Hematopoietic multipotent progenitor cell treated with erythropoietin and hydrocortisone succinate and interleukin-3 and kit ligand, for 8 days (in vitro differentiated cells): ENCODE measurements around the gene PTPN7.
"Not testable (repeated sequence)": the region's sequence is repeated elsewhere in the genome, so short reads cannot be mapped to it uniquely, and the experiment has no call there.

ENCODE experiments used
- DNase-seq: peaks from one replicate; pipeline ENCODE4 v3.0.0-alpha.2; 2015

PTPN7 gene

DNA sequence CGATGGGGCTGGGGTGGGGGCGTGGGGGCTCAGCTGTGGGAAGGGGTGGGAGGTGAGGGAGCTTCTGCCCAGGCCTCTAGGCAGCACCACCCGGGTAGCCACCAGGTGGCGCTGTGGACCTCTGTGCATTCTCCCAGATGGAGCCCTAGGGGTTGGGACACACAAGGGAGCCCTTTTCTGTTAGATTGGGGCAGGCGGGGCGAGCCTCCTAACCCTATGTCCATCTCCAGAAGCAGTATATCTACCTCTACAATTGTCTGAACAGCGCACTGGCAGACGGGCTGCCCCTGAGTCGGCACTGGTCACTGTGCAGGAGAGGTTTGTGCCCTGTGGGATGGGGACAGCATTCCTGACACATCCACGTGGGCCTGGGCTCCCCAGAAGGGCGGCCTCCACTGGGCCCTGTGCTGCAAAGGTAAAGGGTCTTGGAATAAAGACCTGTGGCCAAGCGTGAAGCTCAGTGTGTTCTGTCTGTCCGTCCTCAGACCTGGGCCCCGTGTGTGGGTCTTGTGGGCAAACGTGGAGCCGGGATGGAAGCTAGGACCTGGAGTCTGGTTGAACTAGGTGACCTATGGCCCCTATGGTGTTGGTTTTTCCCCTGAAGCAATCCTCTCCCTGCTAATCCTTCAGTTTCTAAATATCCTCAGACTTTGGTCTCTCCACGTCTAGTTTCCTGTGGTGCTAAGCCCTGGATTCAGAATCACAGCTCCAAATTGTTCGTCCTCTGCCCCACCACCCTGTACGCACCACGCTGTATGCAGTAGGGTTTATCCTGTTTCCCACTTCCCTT lies 28.8 kb upstream of the PTPN7 start:
- DNase-seq: peak; percentile 68

DNA sequence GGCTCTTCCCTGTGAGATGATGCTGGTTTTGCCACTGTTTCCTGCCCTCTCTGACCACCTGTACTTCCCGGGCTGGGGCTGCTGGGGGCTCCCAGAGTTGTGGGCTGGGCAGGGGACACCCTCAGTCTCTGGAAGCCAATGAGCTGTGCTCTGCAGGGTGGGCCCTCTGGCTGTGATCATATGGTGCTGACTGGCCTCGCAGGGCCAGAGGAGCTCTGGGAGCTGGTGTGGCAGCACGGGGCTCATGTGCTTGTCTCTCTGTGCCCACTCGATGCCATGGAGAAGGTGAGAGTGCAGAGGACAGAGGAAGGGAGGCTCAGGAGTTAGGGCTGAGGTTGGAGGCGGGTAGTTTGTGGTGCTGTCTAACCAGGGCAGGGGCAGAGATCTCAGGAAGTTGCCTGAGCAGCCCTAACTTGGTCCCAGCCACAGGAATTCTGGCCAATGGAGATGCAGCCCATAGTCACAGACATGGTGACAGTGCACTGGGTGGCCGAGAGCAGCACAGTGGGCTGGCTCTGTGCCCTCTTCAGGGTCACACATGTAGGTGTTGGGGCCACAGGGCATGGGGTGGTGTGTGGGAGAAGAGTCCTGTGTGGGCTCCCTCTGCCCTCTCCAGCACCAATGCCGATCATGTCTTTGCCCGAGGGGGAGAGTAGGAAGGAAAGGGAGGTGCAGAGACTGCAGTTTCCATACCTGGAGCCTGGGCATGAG lies 27.4 kb upstream of the PTPN7 start:
- no peak for DNase-seq

DNA sequence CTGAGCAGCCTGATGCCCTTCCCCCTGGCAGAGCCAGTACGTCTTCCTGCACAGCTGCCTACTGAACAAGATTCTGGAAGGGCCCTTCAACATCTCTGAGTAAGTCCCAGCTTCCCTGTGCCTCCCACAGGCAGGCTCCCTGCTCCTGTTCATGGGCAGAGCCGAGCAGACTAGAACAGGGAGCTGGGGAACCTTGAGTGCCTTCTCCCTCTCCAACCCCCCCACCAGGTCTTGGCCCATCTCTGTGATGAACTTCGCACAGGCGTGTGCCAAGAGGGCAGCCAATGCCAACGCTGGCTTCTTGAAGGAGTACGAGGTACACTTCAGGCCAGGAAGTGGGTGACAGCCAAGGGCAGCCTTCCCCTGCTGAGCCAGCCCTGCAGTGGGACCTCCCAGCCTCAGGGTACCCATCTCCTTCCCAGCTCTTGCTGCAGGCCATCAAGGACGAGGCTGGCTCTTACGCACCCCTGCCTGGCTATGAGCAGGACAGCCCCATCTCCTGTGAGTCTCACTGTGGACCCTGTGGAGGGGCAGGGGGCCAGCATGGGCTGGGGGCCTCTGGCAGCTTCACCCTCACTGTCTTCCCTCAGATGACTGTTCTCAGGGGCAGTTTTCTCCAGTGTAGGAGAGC lies 26.8 kb upstream of the PTPN7 start:
- DNase-seq: no peak

GRCh38 chr1:202186327-202186726 lies 25.9 kb upstream of the PTPN7 start:
- no peak for DNase-seq

DNA sequence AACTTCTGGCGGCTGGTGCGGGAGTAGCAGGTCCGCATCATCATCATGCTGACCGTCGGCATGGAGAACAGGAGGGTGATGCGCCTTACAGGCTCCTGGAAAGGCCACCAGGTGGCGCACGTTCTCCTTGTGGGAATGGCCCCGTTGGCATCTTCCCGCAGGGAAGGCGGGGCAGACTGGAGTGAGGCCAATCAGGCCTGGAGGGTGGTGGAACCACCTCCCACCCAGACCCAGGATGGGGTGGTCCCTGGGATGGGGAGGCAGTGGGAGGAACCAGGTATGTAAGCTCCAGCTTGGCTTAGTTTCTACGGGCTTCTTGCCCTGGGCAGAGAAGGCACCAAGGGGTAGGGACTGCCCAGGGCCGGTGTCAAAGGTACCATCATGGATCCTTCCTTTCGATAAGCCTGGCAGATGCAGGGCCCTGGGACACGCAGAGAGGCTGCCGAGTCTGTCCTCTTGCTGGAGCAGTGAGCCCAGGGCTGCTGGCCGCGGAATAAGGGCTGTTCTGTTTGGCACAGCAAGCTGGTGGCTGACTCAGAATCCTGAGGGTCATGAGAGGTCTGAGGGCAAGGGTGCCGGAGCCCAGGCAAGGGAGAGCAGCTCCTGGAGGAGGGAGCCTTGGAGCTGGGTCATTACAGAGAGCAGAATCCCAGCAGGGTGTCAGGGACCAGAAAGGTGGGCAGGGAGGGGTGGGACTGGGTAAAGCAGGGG lies 24.5 kb upstream of the PTPN7 start:
- DNase-seq: peak; percentile 88

GRCh38 chr1:202182040-202182877 lies 21.9 kb upstream of the PTPN7 start:
- DNase-seq: no peak

GRCh38 chr1:202181586-202181985 lies 21.2 kb upstream of the PTPN7 start:
- no peak for DNase-seq

- not testable (repeated sequence) for DNase-seq
Observed at GRCh38 chr1:202180751-202181139, 20.3 kb upstream of the PTPN7 start.

- no peak for DNase-seq
Observed at GRCh38 chr1:202179828-202180750, 19.7 kb upstream of the PTPN7 start.

DNA sequence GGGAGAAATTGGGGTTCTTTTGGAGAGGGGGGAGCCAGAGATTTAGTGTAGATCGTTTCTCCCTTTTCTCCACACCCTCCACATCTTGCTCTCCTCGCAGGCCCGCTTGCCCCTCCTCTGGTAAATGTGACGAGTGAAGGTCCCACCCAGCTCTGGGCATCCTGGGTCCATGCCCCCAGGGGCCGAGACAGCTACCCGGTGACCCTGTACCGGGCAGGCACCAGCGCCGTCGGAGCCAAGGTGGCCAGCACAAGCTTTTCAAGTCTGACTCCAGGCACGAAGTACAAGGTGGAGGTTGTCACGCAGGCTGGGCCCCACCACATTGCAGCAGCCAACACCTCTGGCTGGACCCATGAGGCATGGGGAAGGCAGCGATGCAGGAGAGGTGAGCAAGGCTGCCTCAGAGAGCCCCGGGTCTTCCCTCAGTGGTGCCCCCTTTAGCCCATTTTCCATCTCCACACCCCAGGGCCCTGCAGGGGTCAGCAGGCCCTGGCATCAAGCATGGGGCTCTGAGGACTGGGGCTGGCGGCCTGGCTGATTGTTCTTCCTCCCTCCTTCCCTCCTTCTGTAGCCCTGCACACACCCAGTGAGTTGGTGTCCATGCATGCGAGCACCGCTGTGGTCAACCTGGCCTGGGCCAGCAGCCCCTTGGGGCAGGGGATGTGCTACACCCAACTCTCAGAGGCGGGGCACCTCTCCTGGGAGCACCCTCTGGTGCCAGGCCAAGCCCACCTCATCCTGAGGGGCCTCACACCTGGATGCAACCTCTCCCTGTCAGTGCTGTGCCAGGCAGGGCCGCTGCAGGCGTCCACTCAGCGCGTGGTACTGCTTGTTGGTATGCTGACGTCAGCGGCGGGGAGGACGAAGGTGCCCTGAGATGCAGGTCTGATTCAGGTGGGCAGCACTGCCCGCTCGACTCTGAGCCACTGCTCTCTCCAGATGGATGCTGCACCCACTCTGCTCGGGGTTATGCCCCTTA lies 16.8 kb upstream of the PTPN7 start:
- no peak for DNase-seq

GRCh38 chr1:202173993-202174392 lies 13.6 kb upstream of the PTPN7 start:
- no peak for DNase-seq

- no peak for DNase-seq
Observed at GRCh38 chr1:202172015-202172355, 11.6 kb upstream of the PTPN7 start.

DNA sequence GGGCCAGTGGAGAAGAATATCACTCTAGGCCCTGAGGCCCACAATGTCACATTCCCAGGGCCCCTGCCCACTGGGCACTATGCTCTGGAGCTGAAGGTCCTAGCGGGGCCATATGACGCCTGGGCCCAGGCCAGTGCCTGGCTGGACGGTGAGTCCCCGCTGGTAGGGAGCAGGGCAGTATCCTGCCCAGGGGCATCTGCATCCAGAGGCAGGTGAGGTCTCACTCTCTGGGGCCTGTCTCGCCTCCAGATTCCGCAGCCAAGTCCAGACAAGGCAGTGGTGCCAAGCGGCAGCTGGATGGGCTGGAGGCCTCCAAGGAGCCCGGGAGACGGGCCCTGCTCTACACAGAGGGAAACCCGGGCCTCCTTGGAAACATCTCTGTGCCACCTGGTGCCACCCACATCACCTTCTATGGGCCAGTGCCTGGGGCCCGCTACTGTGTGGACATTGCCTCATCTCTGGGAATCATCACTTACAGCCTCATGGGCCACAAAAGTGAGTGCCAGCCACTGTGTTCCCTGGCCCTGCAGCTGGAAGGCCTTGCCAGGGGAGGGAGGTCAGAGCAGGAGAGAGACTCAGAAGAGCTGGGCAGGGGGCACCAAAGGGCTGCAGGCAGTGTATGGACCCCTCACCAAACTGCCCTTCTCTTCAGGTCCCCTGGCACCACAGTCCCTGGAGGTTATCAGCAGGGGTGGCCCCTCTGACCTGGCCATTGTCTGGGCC lies 11.1 kb upstream of the PTPN7 start:
- no peak for DNase-seq

- DNase-seq: no peak
Observed at GRCh38 chr1:202170726-202171125, 10.3 kb upstream of the PTPN7 start.

DNA sequence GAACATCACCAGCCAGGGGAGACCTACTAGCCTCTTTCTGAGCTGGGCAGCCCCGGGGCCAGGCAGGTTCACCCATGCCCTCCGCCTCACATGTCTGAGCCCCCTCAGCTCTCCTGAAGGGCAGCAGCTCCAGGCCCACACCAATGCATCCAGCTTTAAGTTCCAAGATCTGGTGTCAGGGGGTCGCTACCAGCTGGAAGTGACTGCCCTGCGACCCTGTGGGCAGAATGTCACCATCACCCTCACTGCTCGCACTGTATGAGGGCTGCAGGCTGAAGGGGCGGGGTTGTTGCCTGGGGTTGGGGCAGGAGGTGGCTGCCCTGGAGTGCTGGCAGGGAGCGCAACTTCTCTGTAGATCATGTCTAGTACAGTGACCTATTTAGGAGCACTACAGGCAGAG lies 8.5 kb upstream of the PTPN7 start:
- no peak for DNase-seq

DNA sequence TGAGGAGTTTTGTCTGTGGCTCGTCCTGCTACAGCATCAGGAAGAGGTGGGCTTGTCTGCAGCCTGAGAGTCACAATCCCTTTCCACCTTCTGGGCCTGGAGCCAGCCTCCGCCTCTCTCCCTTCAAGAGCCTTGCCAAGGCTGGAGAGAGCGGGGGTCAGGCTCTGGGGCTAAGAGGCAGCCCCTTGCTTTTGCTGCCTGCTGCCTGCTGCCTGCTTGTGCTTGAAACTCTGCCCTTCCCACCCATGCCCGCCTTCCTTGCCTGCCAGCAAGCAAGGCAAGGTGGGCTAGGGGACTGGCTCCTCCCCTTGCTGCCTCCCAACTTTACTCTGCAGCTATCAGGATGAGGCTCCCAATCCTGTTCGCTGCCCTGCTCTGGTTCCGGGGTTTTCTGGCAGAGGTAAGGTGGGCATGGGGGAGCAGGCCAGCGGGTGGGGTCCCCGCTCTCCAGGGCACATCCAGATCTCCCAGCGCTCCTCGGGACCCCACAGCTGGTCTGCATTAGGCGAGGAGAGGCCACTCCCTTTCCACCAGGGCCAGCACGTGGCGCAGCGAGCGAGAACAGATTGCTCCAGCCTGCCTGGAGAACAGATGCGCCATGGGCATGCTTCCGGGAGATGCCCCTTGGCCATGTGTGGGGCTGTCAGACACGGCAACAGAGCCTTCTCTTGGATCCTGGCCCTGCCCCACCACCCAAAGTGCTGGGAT lies 7.5 kb upstream of the PTPN7 start:
- peak; percentile 27 for DNase-seq

GRCh38 chr1:202167054-202167453 lies 6.7 kb upstream of the PTPN7 start:
- peak; percentile 7 for DNase-seq

DNA sequence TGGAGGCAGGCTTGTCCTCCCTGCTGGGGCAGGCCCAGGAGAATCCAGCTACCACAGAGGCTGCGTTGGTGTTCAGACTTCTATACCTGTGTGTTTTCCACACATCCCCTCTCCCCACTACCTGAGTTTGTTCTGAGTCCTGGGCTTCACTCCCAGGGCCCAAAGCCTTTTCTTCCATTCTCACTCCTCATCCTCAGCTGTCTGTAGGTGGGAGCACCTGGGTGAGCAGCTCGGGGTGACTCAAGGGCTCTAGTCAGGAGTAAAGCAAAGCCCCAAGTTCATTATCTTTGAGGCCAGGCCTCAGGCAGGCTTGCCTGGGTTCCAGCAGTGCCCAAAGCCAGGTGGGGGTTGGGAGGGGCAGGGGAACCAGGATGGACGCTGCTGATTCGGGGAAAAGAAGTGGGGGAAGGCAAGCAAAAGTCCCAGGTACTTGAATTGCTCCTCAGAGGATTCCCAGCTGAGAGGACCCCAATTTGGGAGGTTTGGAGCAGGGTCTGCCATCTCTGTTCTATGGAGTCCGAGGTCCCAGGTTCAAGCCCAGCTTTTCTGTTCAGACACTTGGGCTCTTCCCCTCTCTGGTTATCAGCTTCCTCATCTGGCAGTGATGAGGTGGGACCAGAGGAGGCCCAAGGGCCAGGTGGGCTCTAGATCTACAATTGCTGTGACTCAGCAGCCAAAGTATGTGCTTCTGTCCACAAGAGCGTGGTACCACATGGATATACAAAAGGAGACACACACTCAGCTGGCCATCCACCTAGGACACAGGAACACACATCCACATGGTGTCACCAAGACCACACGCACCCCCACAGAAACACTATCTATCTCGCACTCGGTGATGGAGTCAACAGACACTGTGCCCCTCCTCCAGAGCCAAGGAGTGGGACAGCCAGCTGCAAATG lies 5.8 kb upstream of the PTPN7 start:
- DNase-seq: peak; percentile 46
